Upper lobe of left lung (tissue), 4 donors: Measurements from ENCODE around the gene COL6A5.

ENCODE experiments used
- POLR2A ChIP-seq, 4 donors: fragments of 450-650 bp; IDR thresholded peaks; one replicate each; pipeline ENCODE4 v1.5.1; 2016 to 2017; ENCODE audit warnings: antibody characterized with exemption in 4 of 4, mild to moderate bottlenecking in 2 of 4
- TF ChIP-seq, protein P1 (sequence below), 6 experiments: fragments of 450-650 bp in 4 of 6; fragments of 200-600 bp in 2 of 6; sonication (generic) in 2 of 6; IDR thresholded peaks; one replicate each; pipeline ENCODE4 v1.5.1; 2016 to 2019; ENCODE audit warnings: antibody characterized with exemption in 6 of 6

DNA sequence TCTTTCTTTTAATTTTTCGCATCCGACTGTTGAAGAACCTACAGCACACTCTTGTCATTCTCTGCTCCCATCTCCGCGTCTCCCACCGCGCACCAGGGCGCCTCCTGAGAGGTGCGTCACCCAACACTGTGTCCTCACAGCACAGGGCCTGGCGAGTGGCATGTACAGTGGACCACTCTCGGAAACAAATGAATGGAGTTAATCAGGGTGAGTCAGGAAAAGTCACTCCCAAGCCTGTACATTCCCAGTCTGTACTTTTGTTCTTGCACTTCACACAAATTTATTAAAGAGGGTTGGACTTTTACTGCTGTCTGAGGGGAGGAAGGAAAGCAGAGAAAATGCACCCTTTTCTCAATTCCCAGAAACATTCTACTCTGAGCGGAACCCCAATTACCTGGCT is 172.1 kb downstream of the COL6A5 start:
- TF ChIP-seq, protein P1, sequence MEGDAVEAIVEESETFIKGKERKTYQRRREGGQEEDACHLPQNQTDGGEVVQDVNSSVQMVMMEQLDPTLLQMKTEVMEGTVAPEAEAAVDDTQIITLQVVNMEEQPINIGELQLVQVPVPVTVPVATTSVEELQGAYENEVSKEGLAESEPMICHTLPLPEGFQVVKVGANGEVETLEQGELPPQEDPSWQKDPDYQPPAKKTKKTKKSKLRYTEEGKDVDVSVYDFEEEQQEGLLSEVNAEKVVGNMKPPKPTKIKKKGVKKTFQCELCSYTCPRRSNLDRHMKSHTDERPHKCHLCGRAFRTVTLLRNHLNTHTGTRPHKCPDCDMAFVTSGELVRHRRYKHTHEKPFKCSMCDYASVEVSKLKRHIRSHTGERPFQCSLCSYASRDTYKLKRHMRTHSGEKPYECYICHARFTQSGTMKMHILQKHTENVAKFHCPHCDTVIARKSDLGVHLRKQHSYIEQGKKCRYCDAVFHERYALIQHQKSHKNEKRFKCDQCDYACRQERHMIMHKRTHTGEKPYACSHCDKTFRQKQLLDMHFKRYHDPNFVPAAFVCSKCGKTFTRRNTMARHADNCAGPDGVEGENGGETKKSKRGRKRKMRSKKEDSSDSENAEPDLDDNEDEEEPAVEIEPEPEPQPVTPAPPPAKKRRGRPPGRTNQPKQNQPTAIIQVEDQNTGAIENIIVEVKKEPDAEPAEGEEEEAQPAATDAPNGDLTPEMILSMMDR (IDR thresholded peaks at IDR 0.05) = no peak
- TF ChIP-seq POLR2A (IDR thresholded peaks at IDR 0.05) = no peak
